H1 (cell line): ENCODE measurements around the gene DDB1. TPM values are rescaled to one million over a fixed set of nuclear protein-coding genes. Genes with fewer than 3 reads are reported as not detected.

Experiments
- JUND ChIP-seq: IDR thresholded peaks from 2 replicates; pipeline ENCODE4 v1.6.1; 2011; ENCODE audit warnings: mild to moderate bottlenecking, improper control_type of control experiment, low read length
- KDM1A ChIP-seq: fragments of 200-600, 300-600 bp; sonication (generic); IDR thresholded peaks from 2 replicates; pipeline ENCODE4 v1.7.1; 2016; ENCODE audit warnings: mild to moderate bottlenecking, low read length, borderline replicate concordance
- RFX5 ChIP-seq: IDR thresholded peaks from 2 replicates; pipeline ENCODE4 v1.6.1; 2011; ENCODE audit warnings: low read depth, low read length, improper control_type of control experiment, borderline replicate concordance
- polyA plus RNA-seq, 7 experiments: library from polyadenylated mRNA; depleted of rRNA in 3 of 7; stranded (reverse) in 5 of 7; unstranded in 2 of 7; fragments of >200 nt in 5 of 7; fragments of 200-250 nt in 2 of 7; gene quantifications; 1 replicate in 5 of 7; 2 replicates in 1 of 7; 4 replicates in 1 of 7; pipeline versions ENCODE4 v1.2.1 to v1.2.3, GENCODE V29; 2011 to 2013; ENCODE audit warnings: missing spikeins in 2 of 7, mixed read lengths in 2 of 7
- total RNA-seq: library from RNA; stranded (reverse); fragmentation: NEBNext Ultra II Directional; extraction: Animal tissue kit (Norgen Biotek cat#: 25700); gene quantifications from 2 replicates; pipeline ENCODE4 v1.2.1, GENCODE V29; 2021
- TF ChIP-seq, protein P1 (sequence below): IDR thresholded peaks from 2 replicates; pipeline ENCODE4 v1.6.1; 2011; ENCODE audit warnings: low read depth, mild to moderate bottlenecking, low read length; ENCODE audit not compliant: insufficient read depth

The DDB1 gene
- total and polyA plus RNA-seq, 2 of the 8 experiments (the other 6 are each of a cell fraction or from before 2014, with no cell fraction given) = 275 to 306 TPM

- TF ChIP-seq KDM1A (no peak), JUND (no peak), RFX5 (no peak)
- TF ChIP-seq, protein P1, sequence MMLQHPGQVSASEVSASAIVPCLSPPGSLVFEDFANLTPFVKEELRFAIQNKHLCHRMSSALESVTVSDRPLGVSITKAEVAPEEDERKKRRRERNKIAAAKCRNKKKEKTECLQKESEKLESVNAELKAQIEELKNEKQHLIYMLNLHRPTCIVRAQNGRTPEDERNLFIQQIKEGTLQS = no peak
Observed at GRCh38 chr11:61352038-61352437, 19.1 kb upstream of the DDB1 start (continued).
